ENCODE results near the gene ELF2. TPM values are rescaled to one million over a fixed set of nuclear protein-coding genes. Genes with fewer than 3 reads are reported as not detected.

The ELF2 gene
- total and polyA plus RNA-seq, 2 experiments from 2014 or later: 38.2 to 48.8 TPM

DNA sequence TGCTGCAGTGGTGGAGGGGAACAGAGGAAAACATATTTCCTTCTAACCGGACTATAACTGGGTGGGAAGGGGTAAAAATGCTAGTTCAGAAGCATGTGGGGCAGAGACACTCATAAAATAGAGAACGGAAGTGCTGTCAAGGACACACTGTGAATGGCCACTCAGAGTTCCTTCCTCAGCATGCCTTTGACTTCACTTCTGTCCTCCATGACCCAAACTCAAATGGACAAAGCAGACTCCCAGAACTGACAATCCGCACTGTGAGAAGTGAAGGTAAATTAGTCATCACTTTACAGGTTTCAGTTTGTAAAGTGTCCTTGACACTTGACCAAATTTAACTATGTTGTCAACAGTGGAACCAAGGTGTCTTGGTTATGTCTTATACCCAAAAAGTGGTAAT, 30.2 kb upstream of the ELF2 start:
- Histone ChIP-seq H3K79me2 (replicated peaks; ENCODE audit: insufficient read depth) (no peaks in the 10 kb centered on the region), H3K4me2 (no peak overlapping the region), H4K20me1 (replicated peaks; ENCODE audit: insufficient read depth) (no peaks in the 10 kb centered on the region), H3K36me3 (ENCODE audit: insufficient read depth) (no peaks in the 10 kb centered on the region), H3K27me3 (ENCODE audit: insufficient read depth) (no peaks in the 10 kb centered on the region), H3K4me3 (no peak overlapping the region), H3K9me2 (ENCODE audit: insufficient read depth) (no peaks in the 10 kb centered on the region), H3F3A (replicated peaks; ENCODE audit: low read depth) (no peaks in the 10 kb centered on the region), H2AFZ (peak overlapping the region; percentile 74; the same call in 1 of the 2 replicates), H3K27ac (ENCODE audit: low read depth) (no peak overlapping the region), H3K4me1 (ENCODE audit: insufficient read depth) (no peaks in the 10 kb centered on the region; the same call in 1 of the 2 replicates)
- Mint-ChIP-seq H3K4me3 (no peak overlapping the region), H3K27me3 (ENCODE audit: insufficient read depth, low read depth, poor library complexity) (no peaks in the 10 kb centered on the region), H3K27ac (no peak overlapping the region), H3K4me1 (peaks cover 9% of the 10 kb centered on the region), H3K36me3 (ENCODE audit: low read depth) (no peaks in the 10 kb centered on the region), H3K9me3 (no peaks in the 10 kb centered on the region)
- no peak for DNase-seq (ENCODE audit: low spot score)
- TF ChIP-seq STAT1 (IDR thresholded peaks at IDR 0.05; ENCODE audit: unreplicated experiment) (no peak), ZNF331 (CRISPR knock-in tag; IDR thresholded peaks at IDR 0.05; ENCODE audit: low read depth) (no peak), NANOG (IDR thresholded peaks at IDR 0.05; ENCODE audit: borderline replicate concordance) (no peak), CREB1 (CRISPR knock-in tag; IDR thresholded peaks at IDR 0.05; ENCODE audit: low read depth) (no peak), REST (IDR thresholded peaks at IDR 0.05; ENCODE audit: unreplicated experiment) (no peak), ZNF114 (CRISPR knock-in tag; IDR thresholded peaks at IDR 0.05) (no peak), POLR2AphosphoS5 (IDR thresholded peaks at IDR 0.05; ENCODE audit: low read depth) (no peak), EZH2 (IDR thresholded peaks at IDR 0.05; ENCODE audit: low read depth, unreplicated experiment) (no peak), EZH2phosphoT487 (IDR thresholded peaks at IDR 0.05; ENCODE audit: unreplicated experiment) (no peak), JUNB (IDR thresholded peaks at IDR 0.05; ENCODE audit: unreplicated experiment) (no peak)
- TF ChIP-seq, protein P1, sequence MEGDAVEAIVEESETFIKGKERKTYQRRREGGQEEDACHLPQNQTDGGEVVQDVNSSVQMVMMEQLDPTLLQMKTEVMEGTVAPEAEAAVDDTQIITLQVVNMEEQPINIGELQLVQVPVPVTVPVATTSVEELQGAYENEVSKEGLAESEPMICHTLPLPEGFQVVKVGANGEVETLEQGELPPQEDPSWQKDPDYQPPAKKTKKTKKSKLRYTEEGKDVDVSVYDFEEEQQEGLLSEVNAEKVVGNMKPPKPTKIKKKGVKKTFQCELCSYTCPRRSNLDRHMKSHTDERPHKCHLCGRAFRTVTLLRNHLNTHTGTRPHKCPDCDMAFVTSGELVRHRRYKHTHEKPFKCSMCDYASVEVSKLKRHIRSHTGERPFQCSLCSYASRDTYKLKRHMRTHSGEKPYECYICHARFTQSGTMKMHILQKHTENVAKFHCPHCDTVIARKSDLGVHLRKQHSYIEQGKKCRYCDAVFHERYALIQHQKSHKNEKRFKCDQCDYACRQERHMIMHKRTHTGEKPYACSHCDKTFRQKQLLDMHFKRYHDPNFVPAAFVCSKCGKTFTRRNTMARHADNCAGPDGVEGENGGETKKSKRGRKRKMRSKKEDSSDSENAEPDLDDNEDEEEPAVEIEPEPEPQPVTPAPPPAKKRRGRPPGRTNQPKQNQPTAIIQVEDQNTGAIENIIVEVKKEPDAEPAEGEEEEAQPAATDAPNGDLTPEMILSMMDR (conservative IDR thresholded peaks at IDR 0.05; ENCODE audit: low read depth in 2 of 2): no peak
- TF ChIP-seq, protein P2, sequence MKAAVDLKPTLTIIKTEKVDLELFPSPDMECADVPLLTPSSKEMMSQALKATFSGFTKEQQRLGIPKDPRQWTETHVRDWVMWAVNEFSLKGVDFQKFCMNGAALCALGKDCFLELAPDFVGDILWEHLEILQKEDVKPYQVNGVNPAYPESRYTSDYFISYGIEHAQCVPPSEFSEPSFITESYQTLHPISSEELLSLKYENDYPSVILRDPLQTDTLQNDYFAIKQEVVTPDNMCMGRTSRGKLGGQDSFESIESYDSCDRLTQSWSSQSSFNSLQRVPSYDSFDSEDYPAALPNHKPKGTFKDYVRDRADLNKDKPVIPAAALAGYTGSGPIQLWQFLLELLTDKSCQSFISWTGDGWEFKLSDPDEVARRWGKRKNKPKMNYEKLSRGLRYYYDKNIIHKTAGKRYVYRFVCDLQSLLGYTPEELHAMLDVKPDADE (IDR thresholded peaks at IDR 0.05): no peak
- TF ChIP-seq, protein P3, sequence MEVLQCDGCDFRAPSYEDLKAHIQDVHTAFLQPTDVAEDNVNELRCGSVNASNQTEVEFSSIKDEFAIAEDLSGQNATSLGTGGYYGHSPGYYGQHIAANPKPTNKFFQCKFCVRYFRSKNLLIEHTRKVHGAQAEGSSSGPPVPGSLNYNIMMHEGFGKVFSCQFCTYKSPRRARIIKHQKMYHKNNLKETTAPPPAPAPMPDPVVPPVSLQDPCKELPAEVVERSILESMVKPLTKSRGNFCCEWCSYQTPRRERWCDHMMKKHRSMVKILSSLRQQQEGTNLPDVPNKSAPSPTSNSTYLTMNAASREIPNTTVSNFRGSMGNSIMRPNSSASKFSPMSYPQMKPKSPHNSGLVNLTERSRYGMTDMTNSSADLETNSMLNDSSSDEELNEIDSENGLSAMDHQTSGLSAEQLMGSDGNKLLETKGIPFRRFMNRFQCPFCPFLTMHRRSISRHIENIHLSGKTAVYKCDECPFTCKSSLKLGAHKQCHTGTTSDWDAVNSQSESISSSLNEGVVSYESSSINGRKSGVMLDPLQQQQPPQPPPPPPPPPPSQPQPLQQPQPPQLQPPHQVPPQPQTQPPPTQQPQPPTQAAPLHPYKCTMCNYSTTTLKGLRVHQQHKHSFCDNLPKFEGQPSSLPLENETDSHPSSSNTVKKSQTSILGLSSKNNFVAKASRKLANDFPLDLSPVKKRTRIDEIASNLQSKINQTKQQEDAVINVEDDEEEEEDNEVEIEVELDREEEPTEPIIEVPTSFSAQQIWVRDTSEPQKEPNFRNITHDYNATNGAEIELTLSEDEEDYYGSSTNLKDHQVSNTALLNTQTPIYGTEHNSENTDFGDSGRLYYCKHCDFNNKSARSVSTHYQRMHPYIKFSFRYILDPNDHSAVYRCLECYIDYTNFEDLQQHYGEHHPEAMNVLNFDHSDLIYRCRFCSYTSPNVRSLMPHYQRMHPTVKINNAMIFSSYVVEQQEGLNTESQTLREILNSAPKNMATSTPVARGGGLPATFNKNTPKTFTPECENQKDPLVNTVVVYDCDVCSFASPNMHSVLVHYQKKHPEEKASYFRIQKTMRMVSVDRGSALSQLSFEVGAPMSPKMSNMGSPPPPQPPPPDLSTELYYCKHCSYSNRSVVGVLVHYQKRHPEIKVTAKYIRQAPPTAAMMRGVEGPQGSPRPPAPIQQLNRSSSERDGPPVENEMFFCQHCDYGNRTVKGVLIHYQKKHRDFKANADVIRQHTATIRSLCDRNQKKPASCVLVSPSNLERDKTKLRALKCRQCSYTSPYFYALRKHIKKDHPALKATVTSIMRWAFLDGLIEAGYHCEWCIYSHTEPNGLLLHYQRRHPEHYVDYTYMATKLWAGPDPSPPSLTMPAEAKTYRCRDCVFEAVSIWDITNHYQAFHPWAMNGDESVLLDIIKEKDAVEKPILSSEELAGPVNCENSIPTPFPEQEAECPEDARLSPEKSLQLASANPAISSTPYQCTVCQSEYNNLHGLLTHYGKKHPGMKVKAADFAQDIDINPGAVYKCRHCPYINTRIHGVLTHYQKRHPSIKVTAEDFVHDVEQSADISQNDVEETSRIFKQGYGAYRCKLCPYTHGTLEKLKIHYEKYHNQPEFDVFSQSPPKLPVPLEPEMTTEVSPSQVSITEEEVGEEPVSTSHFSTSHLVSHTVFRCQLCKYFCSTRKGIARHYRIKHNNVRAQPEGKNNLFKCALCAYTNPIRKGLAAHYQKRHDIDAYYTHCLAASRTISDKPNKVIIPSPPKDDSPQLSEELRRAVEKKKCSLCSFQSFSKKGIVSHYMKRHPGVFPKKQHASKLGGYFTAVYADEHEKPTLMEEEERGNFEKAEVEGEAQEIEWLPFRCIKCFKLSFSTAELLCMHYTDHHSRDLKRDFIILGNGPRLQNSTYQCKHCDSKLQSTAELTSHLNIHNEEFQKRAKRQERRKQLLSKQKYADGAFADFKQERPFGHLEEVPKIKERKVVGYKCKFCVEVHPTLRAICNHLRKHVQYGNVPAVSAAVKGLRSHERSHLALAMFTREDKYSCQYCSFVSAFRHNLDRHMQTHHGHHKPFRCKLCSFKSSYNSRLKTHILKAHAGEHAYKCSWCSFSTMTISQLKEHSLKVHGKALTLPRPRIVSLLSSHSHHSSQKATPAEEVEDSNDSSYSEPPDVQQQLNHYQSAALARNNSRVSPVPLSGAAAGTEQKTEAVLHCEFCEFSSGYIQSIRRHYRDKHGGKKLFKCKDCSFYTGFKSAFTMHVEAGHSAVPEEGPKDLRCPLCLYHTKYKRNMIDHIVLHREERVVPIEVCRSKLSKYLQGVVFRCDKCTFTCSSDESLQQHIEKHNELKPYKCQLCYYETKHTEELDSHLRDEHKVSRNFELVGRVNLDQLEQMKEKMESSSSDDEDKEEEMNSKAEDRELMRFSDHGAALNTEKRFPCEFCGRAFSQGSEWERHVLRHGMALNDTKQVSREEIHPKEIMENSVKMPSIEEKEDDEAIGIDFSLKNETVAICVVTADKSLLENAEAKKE (CRISPR knock-in tag; IDR thresholded peaks at IDR 0.05): no peak
- ATAC-seq: no peak
